HL-60 (cell line): Measurements from ENCODE around the gene SGSH.

Source experiments
- DNase-seq, 2 experiments: peaks; one replicate each; pipeline ENCODE4 v3.0.0-alpha.2; 2010 to 2020; ENCODE audit warnings: low read depth in 1 of 2, low spot score in 1 of 2
- H3K27ac ChIP-seq: fragments of 250-450 bp; sonication (Bioruptor Pico); replicated peaks from 2 replicates; pipeline ENCODE4 v1.5.1; 2020; ENCODE audit warnings: mild to moderate bottlenecking, moderate library complexity
- H3K27me3 ChIP-seq: fragments of 250-450 bp; sonication (Bioruptor Pico); 2 replicates; pipeline ENCODE4 v1.5.1; 2021; ENCODE audit warnings: mild to moderate bottlenecking, moderate library complexity; ENCODE audit not compliant: insufficient read depth, poor library complexity, severe bottlenecking
- H3K4me3 ChIP-seq: replicated peaks from 2 replicates; pipeline ENCODE4 v1.5.1; 2011; ENCODE audit warnings: mild to moderate bottlenecking, control low read depth, low read length; ENCODE audit not compliant: insufficient read depth
- CTCF ChIP-seq: IDR thresholded peaks from one replicate; pipeline ENCODE4 v1.5.1; 2011; ENCODE audit warnings: low read length, control low read depth, inconsistent platforms; ENCODE audit not compliant: insufficient read depth
- GABPA ChIP-seq: IDR thresholded peaks from 2 replicates; pipeline ENCODE4 v1.6.1; 2012; ENCODE audit warnings: low read depth
- POLR2AphosphoS5 ChIP-seq: IDR thresholded peaks from 2 replicates; pipeline ENCODE4 v1.6.1; 2012; ENCODE audit warnings: low read depth
- REST ChIP-seq: IDR thresholded peaks from 2 replicates; pipeline ENCODE4 v1.6.1; 2012; ENCODE audit warnings: low read depth; ENCODE audit not compliant: insufficient replicate concordance
- SPI1 ChIP-seq: IDR thresholded peaks from 2 replicates; pipeline ENCODE4 v1.6.1; 2012; ENCODE audit warnings: low read depth, mild to moderate bottlenecking, borderline replicate concordance

The SGSH gene

DNA sequence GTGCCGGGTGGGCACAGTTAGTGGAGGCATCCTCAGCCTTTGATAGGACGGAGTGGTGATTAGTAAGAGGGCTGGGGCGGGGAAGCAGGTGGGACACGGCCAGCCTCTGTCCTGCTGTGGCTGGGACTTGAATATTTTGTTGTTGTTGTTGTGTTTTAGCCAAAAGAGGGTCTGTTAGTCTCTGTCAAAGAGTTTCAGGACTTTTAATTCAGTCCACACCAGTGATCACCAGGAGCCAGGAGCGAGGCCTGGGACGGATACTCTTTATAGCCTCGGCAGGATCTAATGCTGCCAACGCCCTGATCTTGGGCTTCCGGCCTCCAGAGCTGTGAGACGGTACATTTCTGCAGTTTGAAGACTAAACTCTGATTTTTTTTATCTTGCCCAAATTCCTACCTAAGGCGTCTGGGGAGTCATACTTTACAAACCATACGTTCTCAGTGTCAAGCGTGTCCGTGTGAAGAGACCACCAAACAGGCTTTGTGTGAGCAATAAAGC is 37.6 kb upstream of the SGSH start:
- H3K4me3 ChIP-seq = no peak overlapping the region
- TF ChIP-seq SPI1 (no peak), POLR2AphosphoS5 (no peak), GABPA (no peak), CTCF (no peak), REST (no peak)
- H3K27ac ChIP-seq = no peak overlapping the region
- no peak for DNase-seq
- no peaks in the 10 kb centered on the region for H3K27me3 ChIP-seq

GRCh38 chr17:80256034-80256350 is 35.9 kb upstream of the SGSH start:
- H3K4me3 ChIP-seq = no peak overlapping the region
- TF ChIP-seq SPI1 = no peak
- TF ChIP-seq CTCF = no peak
- no peak for TF ChIP-seq REST
- TF ChIP-seq POLR2AphosphoS5 = no peak
- no peak for TF ChIP-seq GABPA
- H3K27ac ChIP-seq = no peak overlapping the region
- no peaks in the 10 kb centered on the region for H3K27me3 ChIP-seq
- no peak for DNase-seq

GRCh38 chr17:80254396-80255251 is 34.5 kb upstream of the SGSH start:
- H3K27ac ChIP-seq = no peak overlapping the region
- H3K4me3 ChIP-seq = no peak overlapping the region
- no peaks in the 10 kb centered on the region for H3K27me3 ChIP-seq
- TF ChIP-seq CTCF (no peak), SPI1 (no peak), GABPA (no peak), POLR2AphosphoS5 (no peak), REST (no peak)
- DNase-seq = peak; percentile 25 to 50
